Spleen (tissue), 11 donors: ENCODE measurements around the gene KRT7. TPM values are rescaled to one million over a fixed set of nuclear protein-coding genes. Genes with fewer than 3 reads are reported as not detected.

Experiments used
- DNase-seq: peaks from one replicate; pipeline ENCODE4 v3.0.0-alpha.2; 2020
- H3K27ac ChIP-seq, 8 donors: fragments of 200-600 bp; sonication (generic) in 7 of 8; 1 replicate in 4 of 8; 2 replicates in 4 of 8; pipeline versions ENCODE4 v1.5.0 to v1.8.0; 2016 to 2021; ENCODE audit warnings: inconsistent platforms in 4 of 8, mild to moderate bottlenecking in 4 of 8, moderate library complexity in 1 of 8
- H3K27me3 ChIP-seq, 7 donors: fragments of 200-600 bp; sonication (generic) in 6 of 7; replicated peaks in 1 of 7; 1 replicate in 4 of 7; 2 replicates in 3 of 7; pipeline versions ENCODE4 v1.5.0 to v1.8.0; 2016 to 2021; ENCODE audit warnings: inconsistent platforms in 3 of 7, mild to moderate bottlenecking in 1 of 7
- H3K36me3 ChIP-seq, 6 donors: fragments of 200-600 bp; sonication (generic) in 5 of 6; 1 replicate in 4 of 6; 2 replicates in 2 of 6; pipeline versions ENCODE4 v1.5.0 to v1.8.0; 2016 to 2021; ENCODE audit warnings: inconsistent platforms in 2 of 6
- H3K4me1 ChIP-seq, 6 donors: fragments of 200-600 bp; sonication (generic) in 5 of 6; 1 replicate in 3 of 6; 2 replicates in 3 of 6; pipeline versions ENCODE4 v1.5.0 to v1.8.0; 2016 to 2021; ENCODE audit warnings: inconsistent platforms in 3 of 6
- H3K4me3 ChIP-seq, 8 donors: fragments of 200-600 bp; sonication (generic) in 7 of 8; 1 replicate in 4 of 8; 2 replicates in 4 of 8; pipeline versions ENCODE4 v1.5.0 to v1.8.0; 2016 to 2021; ENCODE audit warnings: inconsistent platforms in 4 of 8, mild to moderate bottlenecking in 4 of 8, moderate library complexity in 2 of 8
- H3K9me3 ChIP-seq, 8 donors: fragments of 200-600 bp; sonication (generic) in 7 of 8; 1 replicate in 4 of 8; 2 replicates in 4 of 8; pipeline versions ENCODE4 v1.5.0 to v1.8.0; 2016 to 2021; ENCODE audit warnings: inconsistent platforms in 4 of 8
- POLR2A ChIP-seq, 3 donors: fragments of 450-650 bp; IDR thresholded peaks; one replicate each; pipeline ENCODE4 v1.5.1; 2017; ENCODE audit warnings: antibody characterized with exemption in 3 of 3, mild to moderate bottlenecking in 1 of 3
- POLR2AphosphoS5 ChIP-seq, 3 donors: sonication (generic); formaldehyde crosslinking; IDR thresholded peaks; one replicate each; pipeline ENCODE4 v1.5.1; 2017; ENCODE audit warnings: antibody characterized with exemption in 3 of 3
- WGBS, 5 donors: extraction: QIAGEN DNeasy Blood & Tissue Kit in 3 of 5; methylation state at CpG; one replicate each; pipeline versions ENCODE4 v1.1.5 to v1.1.7; 2013 to 2018; 5-methylcytosine and 5-hydroxymethylcytosine counted together
- intact Hi-C: fragments of 100-400 bp; cut with DNase I; formaldehyde crosslinking; loops from one replicate; pipeline ENCODE4 v1.15.0; 2023; ENCODE audit warnings: low total_unique reads
- polyA plus RNA-seq, 3 donors: library from polyadenylated mRNA; stranded (reverse); fragments of 200-250 nt; gene quantifications; one replicate each; pipeline ENCODE4 v1.2.1, GENCODE V29; 2013
- total RNA-seq, 7 donors: library from RNA; depleted of rRNA in 3 of 7; stranded (reverse); fragments of >200 nt in 3 of 7; fragmentation: NEBNext Ultra II Directional in 4 of 7; extraction: Animal tissue kit (Norgen Biotek cat#: 25700) in 4 of 7; gene quantifications; one replicate each; pipeline versions ENCODE4 v1.1.0 to v1.2.1, GENCODE V29; 2016 to 2021
- TF ChIP-seq, protein P1 (sequence below), 11 experiments: fragments of 200-600 bp in 7 of 11; fragments of 450-650 bp in 4 of 11; sonication (generic) in 4 of 11; IDR thresholded peaks in 8 of 11; conservative IDR thresholded peaks in 3 of 11; 1 replicate in 7 of 11; 2 replicates in 4 of 11; pipeline versions ENCODE4 v1.4.0 to v1.8.0; 2016 to 2021; ENCODE audit warnings: antibody characterized with exemption in 11 of 11, inconsistent platforms in 4 of 11, mild to moderate bottlenecking in 1 of 11
- donor health status: healthy with polysubstance abuse.
- donor health status: DM: no; HTN: no; CAD: no; lungs with moderate emphysema.
- donor health status: DM: no; HTN: no; CAD: no.
- donor health status: Bipolar disorder and iron deficiency.
- donor health status: healthy.
- donor health status: DM: no; HTN: no; CAD: no.
- donor health status: DM: yes; HTN: yes; CAD: no.

The KRT7 gene
- total and polyA plus RNA-seq, 10 donors, result 0.73 to 1.9 (median 1.2) TPM; not detected in 3

- intact Hi-C loops, result no loop called here
- no peaks in the 10 kb centered on the region for H3K36me3 ChIP-seq
- no peak for DNase-seq
- no peaks in the 10 kb centered on the region for H3K4me1 ChIP-seq
- H3K27me3 ChIP-seq, result peaks cover 0 to 31% (median 0%) of the 10 kb centered on the region in 7 donors
- no peak overlapping the region for H3K4me3 ChIP-seq
- no peaks in the 10 kb centered on the region for H3K9me3 ChIP-seq
- TF ChIP-seq POLR2A (IDR thresholded peaks at IDR 0.05), result no peak
- TF ChIP-seq, protein P1, sequence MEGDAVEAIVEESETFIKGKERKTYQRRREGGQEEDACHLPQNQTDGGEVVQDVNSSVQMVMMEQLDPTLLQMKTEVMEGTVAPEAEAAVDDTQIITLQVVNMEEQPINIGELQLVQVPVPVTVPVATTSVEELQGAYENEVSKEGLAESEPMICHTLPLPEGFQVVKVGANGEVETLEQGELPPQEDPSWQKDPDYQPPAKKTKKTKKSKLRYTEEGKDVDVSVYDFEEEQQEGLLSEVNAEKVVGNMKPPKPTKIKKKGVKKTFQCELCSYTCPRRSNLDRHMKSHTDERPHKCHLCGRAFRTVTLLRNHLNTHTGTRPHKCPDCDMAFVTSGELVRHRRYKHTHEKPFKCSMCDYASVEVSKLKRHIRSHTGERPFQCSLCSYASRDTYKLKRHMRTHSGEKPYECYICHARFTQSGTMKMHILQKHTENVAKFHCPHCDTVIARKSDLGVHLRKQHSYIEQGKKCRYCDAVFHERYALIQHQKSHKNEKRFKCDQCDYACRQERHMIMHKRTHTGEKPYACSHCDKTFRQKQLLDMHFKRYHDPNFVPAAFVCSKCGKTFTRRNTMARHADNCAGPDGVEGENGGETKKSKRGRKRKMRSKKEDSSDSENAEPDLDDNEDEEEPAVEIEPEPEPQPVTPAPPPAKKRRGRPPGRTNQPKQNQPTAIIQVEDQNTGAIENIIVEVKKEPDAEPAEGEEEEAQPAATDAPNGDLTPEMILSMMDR (IDR thresholded peaks at IDR 0.05 in 8 of 11, conservative IDR thresholded peaks at IDR 0.05 in 3 of 11), result no peak
- no peak for TF ChIP-seq POLR2AphosphoS5 (IDR thresholded peaks at IDR 0.05)
- H3K27ac ChIP-seq, result no peak overlapping the region
- WGBS, 5 donors, result 67 to 95% (median 78%) methylated on average over 1 of the region's 1 CpG
Observed at GRCh38 chr12:52271158-52271557, 38.1 kb downstream of the KRT7 start.

- peak; percentile 25 for DNase-seq
- TF ChIP-seq POLR2A (IDR thresholded peaks at IDR 0.05), result no peak
- TF ChIP-seq, protein P1 (IDR thresholded peaks at IDR 0.05 in 8 of 11, conservative IDR thresholded peaks at IDR 0.05 in 3 of 11), result no peak
- no peak for TF ChIP-seq POLR2AphosphoS5 (IDR thresholded peaks at IDR 0.05)
- H3K27me3 ChIP-seq, result peaks cover 0 to 62% (median 4%) of the 10 kb centered on the region in 7 donors
- WGBS, 5 donors, result 68 to 82% (median 77%) methylated on average over 3 of the region's 3 CpGs
- no peak within 1 kb of the TSS for H3K27ac ChIP-seq
- peaks cover 0 to 13% (median 9%) of the 10 kb centered on the region in 6 donors for H3K4me1 ChIP-seq
- no peak within 1 kb of the TSS for H3K4me3 ChIP-seq
- intact Hi-C loops, result no loop called here
- no peaks in the 10 kb centered on the region for H3K36me3 ChIP-seq
- H3K9me3 ChIP-seq, result no peaks in the 10 kb centered on the region
Observed at GRCh38 chr12:52274521-52275120, 41.6 kb downstream of the KRT7 start, which contains the start of gene KRT86. Gene KRT86 (plus strand): TSS chr12:52274645. CDS start chr12:52301917, 27,272 bp downstream.

- Histone ChIP-seq H3K27me3 (peaks cover 0 to 55% (median 4%) of the 10 kb centered on the region in 7 donors), H3K9me3 (no peaks in the 10 kb centered on the region), H3K4me1 (peaks cover 0 to 23% (median 9%) of the 10 kb centered on the region in 6 donors), H3K4me3 (no peak overlapping the region), H3K36me3 (no peaks in the 10 kb centered on the region), H3K27ac (no peak overlapping the region)
- intact Hi-C loops, result no loop called here
- 73 to 94% (median 88%) methylated on average over 3 of the region's 3 CpGs for WGBS, 5 donors
- DNase-seq, result peak; percentile 35
- TF ChIP-seq POLR2AphosphoS5 (IDR thresholded peaks at IDR 0.05) (no peak), POLR2A (IDR thresholded peaks at IDR 0.05) (no peak)
- TF ChIP-seq, protein P1 (IDR thresholded peaks at IDR 0.05 in 8 of 11, conservative IDR thresholded peaks at IDR 0.05 in 3 of 11), result no peak
Observed at GRCh38 chr12:52275686-52276085, 42.6 kb downstream of the KRT7 start.

DNA sequence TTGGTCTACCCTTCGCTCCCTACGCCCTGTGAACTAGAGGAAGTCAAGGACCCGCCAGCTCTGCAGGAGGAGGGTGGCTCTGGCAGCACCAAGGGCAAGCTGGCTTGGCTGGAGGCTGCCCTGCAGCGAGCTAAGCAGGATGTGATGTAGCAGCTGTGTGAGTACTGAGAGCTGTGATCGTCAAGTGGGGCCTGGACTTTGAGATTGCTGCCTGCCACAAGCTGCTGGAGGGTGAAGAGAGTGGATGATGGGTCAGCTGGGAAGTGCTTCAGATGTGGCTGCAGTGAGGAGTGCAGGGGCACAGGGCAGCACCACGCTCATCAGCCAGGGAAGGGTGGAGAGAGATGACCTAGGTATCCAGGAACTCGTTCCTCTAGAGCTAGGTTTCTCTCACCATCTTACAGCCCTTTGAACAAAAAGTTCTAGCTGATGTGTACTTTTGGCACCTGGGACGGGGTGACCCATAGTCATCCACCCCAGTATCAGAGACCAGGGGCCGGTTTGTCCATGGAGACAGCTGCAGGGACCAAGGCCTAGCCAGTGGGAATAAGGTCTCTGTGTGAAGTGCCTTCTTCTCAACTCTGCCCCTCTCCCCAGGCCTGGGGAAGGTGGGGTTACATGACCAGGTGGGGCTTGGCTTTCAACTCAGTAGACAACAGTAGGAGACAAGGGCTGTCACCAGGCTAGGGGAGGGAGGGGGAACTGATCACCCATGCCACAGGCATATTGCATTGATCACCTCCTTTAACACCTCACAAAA, 44.6 kb downstream of the KRT7 start:
- WGBS, 5 donors, result 49 to 73% (median 63%) methylated on average over 9 of the region's 9 CpGs
- no peak for TF ChIP-seq POLR2A (IDR thresholded peaks at IDR 0.05)
- no peak for TF ChIP-seq POLR2AphosphoS5 (IDR thresholded peaks at IDR 0.05)
- TF ChIP-seq, protein P1 (IDR thresholded peaks at IDR 0.05 in 8 of 11, conservative IDR thresholded peaks at IDR 0.05 in 3 of 11), result no peak
- Histone ChIP-seq H3K36me3 (no peaks in the 10 kb centered on the region), H3K4me1 (peaks cover 0 to 25% (median 9%) of the 10 kb centered on the region in 6 donors), H3K9me3 (no peaks in the 10 kb centered on the region), H3K27ac (no peak overlapping the region), H3K4me3 (no peak overlapping the region), H3K27me3 (peaks cover 0 to 50% (median 4%) of the 10 kb centered on the region in 7 donors)
- peak; percentile 67 for DNase-seq
- intact Hi-C loops, result no loop called here
